GM19023 (cell line): ENCODE measurements around the gene PEX10.

ENCODE experiments used
- ATAC-seq: cut with Tn5 transposase; IDR thresholded peaks from one replicate; pipeline ENCODE4 v1.9.1; 2021; ENCODE audit warnings: mild to moderate bottlenecking, moderate library complexity; ENCODE audit not compliant: unreplicated experiment

PEX10 gene

DNA sequence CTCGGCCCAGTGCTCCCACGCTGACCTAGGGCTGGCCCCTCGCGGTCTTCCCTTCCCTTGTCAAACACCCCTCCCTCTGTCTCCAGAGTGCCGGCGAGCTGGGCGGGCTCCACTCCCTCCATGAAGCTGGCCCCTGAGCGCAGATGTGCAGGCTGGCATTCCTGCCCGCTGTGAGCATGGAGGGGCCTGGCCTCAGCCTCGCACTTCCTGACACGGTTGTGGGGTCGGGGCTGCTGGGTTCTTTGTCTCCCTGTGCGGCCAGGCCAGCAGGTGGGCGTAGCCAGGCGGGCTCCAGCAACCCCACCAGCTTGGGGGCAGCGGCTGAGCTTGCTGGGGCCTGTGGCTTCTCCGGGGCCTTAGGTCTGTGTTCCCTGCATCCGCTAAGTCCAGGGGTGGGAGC, 14.2 kb upstream of the PEX10 start:
- no peak for ATAC-seq

DNA sequence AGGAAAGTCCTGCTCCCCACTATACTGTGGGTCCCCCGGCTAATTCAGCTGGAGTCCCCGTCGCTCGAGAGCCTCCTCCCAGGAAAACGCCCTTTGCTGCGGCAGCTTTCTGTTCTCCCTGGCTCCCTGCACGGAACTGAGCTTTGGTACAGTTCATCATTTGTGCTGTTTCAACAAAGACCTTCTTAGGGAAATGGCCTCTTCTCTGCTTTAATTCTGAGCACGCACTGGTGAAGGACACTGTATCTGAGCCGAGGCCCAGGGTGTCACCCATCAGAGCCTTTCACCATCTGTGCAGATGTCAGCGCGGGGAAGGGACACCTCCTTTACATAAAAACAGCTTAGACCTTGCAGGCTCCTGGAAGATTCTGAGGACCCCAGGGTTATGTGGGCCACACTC, 13.5 kb upstream of the PEX10 start:
- no peak for ATAC-seq

DNA sequence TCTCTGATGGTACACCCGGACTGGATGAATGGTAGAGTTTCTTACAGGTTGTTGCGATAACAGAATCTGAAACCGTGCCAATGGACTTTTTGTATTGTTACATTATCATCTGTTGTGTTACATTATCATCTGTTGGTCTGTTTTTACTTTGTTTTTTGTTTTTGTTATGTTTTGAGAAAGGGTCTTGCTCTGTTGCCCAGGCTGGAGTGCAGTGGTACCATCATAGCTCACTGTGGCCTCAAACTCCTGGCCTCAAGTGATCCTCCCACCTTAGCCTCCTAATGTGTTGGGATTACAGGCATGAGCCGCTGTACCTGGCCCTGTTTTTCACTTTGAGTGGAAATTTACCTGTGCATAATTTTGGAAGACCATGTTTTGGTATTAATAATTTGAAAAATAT, 10.2 kb upstream of the PEX10 start:
- no peak for ATAC-seq

- ATAC-seq: no peak
Measured at GRCh38 chr1:2419416-2419815, 7.1 kb upstream of the PEX10 start.

DNA sequence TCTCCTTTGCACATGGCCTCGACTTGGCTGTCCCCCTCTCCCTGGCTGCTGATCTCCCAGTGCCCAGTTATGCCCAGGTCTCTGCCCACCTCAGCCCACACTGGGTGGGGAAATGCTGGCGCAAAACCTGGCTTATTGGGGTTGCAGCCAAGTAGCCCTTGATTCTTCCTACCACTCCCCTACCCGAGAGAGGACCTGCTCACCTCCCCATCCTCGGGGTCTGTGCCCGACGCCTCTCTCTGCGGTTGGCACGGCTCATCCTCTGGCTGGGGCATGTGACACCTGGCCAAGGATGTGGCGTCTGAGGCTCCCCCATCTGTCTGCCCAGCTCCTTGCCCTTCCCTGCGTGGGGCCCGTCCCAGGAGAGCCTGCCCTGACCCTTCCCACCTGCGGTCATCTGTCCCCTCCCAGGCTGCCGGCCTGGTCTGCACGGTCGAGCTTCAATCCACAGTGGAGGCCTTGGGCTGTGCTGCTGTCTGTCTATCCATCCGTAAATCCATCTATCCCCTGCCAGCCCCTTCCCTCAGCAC, 6.5 kb upstream of the PEX10 start:
- no peak for ATAC-seq

DNA sequence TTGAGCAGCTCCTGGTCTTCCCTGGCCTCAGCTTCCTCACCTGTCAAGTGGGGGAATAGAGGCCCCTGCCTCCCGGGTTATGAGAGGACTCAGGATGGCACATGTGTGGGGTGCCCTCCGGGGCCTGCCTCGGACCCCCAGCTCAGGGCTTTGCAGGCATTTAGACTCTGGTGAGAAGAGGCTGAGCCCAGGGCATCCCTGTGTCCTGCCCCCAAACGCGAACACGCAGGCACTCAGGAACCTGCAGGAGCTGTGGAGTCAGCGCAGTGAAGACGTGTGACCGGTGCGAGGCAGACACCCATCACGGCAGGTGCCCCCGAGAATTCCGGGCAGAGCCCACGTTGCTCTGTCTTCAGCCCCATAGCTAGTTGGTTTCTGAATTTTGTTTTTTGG, 5.5 kb upstream of the PEX10 start:
- ATAC-seq: no peak

GRCh38 chr1:2417083-2417832, 4.9 kb upstream of the PEX10 start:
- no peak for ATAC-seq

GRCh38 chr1:2416403-2416802, 4.0 kb upstream of the PEX10 start:
- ATAC-seq: no peak

- no peak for ATAC-seq
Measured at GRCh38 chr1:2415801-2416208, 3.4 kb upstream of the PEX10 start.

GRCh38 chr1:2415337-2415736, 3.0 kb upstream of the PEX10 start:
- no peak for ATAC-seq

DNA sequence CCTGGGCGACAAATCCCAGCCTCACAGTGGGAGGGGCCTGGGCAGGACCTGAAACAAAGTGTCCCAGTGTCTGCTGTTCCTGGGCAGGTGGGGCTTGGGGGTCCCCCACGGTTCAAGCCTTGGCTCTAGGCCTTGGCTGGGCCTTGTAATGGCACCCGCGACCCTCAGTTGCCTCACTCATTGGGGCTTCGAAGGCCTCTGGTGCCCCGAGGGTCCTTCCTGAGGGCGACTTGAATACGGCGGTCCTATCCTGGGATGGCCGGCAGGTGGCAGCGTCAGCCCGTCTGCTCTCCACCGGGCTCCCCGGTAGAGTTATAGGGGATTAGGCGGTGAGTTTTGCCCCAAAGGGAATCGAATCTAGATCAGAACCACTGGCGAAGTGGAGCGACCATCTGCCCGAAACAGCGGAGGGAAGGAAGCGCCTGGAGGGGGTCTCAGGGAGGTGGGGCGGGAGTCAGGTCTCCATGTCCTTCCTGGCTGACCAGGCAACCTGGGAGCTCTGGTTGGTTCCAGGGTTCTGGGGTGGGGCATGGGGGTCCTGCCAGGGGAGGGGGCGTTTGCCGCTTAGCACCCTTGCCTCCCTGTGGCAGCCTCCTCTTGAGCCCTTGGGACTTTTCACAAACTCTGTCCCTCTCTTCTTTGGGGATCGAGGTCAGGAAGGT, 2.1 kb upstream of the PEX10 start:
- ATAC-seq: no peak

- ATAC-seq: no peak
Measured at GRCh38 chr1:2413495-2414296, 1.3 kb upstream of the PEX10 start.

- ATAC-seq: peak; percentile 17
Measured at GRCh38 chr1:2412773-2413494, 570 bp upstream of the PEX10 start.

DNA sequence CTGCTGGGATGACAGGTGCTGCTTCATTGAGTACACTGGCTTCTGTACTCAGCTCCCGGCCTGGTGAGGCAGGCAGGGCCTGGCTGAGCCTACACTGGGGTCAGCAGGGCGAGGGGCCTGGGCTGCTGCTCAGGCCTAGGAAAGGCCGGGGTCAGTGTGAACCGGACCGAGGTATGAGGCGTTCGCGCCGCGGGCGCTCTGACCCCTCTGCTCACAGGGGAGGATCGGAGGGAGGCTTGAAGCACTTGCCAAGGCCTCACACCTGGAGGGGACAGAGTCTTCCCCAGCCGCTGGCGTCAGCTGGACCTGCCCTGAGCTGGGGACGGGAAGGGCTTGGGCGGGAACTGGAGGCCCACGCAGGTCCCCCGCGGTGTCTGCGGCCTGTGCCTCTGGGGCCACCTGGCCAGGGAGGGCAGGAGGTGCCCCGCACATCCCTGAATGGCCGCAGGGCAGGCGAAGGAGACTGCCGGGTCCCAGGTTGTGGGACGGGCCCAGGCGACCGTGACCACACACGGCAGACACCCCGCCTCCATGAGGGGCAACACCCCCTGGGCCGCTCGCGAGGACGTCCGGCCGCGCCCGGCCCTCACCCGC, 466 bp downstream of the PEX10 start:
- ATAC-seq: peak; percentile 24

DNA sequence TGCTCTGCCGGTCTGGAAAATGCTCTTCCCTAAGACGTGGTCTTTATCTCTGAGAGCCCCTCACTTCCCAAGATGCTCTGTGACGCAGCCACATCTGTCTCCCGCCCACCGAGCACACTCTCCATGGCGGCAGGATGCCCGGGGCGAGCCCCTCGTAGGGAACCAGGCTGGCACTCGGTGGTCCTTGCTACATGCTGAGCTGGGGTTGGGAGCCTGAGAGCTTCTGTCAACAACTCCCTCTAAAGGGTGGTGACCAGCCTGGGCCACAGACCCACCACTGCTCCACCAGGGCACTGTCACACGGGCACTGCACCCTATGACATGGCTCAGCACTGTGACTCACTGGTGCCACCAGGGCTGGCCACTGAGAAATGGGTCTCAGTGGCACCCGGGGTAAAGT, 2.6 kb downstream of the PEX10 start:
- no peak for ATAC-seq

DNA sequence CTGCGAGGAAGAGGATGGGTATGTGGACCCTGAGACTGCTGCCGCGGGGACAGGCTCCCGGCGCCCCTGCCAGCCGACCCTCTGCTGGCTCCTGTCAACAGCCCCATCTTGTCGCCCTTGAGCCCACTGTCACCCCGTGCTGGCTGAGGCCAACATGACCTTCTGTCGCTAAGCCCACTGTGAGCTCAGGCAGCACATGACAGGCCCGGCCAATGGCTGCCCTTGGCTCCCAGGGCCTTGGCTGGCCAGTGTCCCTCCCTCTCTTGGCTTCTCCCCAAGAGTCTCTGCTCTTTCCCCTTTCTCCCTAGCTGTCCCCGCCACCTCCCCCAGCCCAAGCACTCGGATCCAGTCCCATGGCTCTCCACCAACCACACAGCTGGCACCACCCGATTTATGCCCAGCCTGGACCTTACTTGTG, 3.5 kb downstream of the PEX10 start:
- no peak for ATAC-seq

- no peak for ATAC-seq
Measured at GRCh38 chr1:2408456-2408855, 3.9 kb downstream of the PEX10 start.

GRCh38 chr1:2407991-2408275, 4.4 kb downstream of the PEX10 start:
- ATAC-seq: no peak

GRCh38 chr1:2407166-2407990, 5.0 kb downstream of the PEX10 start:
- no peak for ATAC-seq

DNA sequence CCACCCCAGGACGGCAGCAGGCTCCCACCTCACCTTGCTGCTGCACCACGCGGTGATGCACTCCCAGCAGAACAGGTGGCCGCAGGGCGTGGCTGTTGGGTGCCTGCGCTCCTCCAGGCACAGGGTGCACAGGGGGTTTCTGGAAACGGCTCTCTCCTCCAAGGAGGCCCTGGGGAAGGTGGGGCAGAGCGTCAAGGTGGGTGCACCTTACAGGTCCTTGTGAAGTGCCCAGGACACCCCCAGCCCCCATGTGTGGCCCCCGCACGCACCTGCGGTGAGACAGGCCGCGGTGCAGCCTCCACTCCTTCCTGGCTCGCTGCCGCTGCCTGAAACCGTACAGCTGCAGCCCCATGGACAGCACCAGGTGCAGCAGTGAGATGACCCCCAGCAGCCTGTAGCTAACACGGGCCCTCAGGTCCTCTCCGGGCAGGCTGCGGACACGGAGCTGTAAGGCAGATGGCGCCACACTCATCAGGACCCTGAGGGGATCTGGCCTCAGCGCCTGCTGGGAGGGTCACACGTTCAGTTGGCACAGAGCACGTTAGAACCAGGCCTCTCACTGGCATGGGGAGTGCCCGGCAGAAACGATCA, 5.8 kb downstream of the PEX10 start:
- ATAC-seq: no peak
